GM18517 (cell line): Measurements from ENCODE around the gene NECTIN1.

Source experiments
- ATAC-seq: cut with Tn5 transposase; IDR thresholded peaks from one replicate; pipeline ENCODE4 v1.9.1; 2021; ENCODE audit warnings: mild to moderate bottlenecking, moderate library complexity; ENCODE audit not compliant: unreplicated experiment

Gene NECTIN1

DNA sequence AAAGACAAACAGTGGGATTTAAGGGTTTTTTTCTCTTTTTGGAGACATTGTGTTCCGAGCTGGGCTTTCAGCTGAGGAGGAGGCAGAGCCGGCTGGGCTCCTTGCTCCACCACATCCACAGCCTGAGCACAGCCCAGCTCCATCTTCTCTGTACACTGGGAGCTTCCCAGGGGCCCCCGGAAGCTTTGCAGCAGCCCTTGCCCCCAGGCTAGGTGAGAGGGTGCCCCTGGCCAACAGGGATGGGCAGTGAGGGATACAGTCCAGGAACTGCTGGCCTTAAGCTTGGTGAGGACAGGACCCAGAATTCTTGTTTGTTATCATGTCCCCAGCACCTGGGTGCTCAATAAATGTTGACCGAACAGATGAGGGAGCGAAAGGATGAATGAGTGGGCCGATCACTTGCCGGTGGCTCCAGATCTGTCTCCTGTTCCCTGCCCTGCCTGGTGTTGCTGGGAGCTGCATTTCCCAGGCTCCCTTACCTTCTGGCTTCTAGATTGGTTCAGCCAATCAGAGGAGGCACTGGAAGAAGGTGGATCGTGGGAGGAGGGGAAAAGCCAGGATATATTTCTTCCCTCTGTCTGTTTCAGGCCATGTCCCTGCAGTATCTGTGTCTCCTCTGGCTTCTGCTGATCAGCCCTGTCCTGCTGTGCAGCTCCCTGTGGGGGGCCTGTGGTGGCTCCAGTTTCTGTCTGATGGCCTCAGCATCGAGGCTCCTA, 26.5 kb upstream of the NECTIN1 start:
- ATAC-seq, result no peak

DNA sequence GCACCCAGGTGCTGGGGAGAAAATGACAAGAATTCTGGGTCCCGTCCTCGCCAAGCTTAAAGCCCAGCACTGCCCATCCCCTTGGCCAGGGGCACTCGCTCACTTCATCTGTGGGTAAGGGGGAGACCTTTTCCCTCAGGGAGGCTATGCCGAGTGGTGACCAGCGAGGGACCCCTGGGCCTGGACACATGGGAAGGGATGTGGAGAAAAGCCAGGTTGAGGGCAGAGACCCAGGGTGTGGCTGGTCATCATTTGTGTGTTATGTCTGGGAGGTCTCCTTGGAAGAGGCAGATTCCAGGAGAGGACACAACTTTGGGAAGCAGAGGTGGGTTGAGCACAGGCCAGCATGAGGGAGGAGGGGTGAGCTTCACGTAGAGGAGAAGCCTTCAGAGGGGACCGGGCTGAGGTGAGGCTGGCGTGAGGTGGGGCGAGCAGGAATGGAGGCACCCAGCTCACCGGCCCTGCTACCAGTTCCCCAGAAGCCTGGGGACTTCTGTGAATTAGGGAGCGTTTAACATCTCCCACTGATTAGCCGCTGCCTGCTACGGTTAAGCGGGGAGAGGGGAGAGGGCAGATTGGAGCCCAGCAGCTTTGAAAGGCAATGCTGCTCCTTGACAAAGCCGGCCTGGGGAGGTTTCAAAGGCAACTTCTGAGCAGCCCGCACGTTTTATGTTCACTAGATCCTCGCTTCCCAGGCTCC, 25.8 kb upstream of the NECTIN1 start:
- ATAC-seq, result no peak

DNA sequence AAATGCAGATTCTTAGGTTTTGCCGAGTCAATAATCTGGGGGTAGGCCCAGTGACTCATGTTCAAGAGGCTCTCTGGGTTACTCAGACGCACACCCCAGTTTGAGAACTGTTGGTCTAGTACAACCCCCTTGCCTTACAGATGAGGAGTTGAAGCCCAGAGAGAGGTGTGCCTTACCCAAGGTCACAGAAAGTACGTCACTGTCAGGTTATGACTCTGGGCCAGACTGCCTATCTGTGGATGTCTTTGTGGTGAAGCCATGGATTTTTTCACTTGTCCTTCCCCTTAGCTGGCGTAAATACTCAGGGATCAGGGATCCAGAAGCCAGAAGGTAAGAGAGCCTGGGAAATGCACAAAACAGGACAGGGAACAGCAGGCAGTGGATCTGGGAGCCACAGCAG, 25.2 kb upstream of the NECTIN1 start:
- no peak for ATAC-seq

DNA sequence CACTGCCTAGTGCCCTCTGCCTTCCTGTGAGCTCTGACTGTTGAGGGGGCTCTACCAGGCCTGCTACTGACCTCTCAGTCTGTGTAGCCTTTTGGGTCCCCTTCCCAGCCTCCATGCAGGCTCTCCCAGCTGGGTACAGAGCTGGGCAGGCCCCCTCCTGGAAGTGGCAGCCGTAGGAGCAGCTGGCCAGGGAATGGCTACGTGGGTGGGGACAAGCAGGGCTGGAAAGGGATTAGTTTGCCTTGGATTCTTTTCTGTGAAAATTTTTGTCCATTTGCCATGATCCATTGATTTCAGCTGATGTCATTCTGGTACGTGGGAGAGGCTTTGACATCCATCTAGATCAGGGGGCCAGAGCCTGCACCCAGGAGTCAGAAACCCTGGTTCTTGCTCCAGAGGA, 23.9 kb upstream of the NECTIN1 start:
- no peak for ATAC-seq

DNA sequence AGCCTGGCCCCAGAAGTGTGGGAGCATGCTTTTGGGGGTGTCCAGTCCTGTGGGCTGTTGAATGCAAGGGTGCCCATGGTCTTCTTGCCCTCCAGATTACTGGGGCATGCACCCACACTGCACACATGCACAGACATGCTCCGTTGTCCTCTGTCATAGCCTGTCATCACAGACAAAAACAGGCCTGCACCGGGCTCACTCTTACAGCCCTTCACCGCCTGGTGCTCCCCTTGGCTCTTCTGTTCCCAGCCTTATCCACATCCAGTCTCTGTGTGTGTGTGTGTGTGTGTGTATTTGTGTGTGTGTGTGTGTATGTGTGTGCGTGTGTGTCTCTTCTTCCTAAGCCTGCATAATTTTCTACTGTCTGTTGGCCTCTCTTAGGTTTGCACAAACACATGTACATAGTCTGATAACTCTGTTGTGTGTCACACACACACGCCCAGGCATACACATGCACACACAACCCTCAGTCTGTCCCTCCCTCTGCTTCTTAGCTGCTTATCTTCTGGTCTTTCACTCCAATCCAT, 23.4 kb upstream of the NECTIN1 start:
- no peak for ATAC-seq

DNA sequence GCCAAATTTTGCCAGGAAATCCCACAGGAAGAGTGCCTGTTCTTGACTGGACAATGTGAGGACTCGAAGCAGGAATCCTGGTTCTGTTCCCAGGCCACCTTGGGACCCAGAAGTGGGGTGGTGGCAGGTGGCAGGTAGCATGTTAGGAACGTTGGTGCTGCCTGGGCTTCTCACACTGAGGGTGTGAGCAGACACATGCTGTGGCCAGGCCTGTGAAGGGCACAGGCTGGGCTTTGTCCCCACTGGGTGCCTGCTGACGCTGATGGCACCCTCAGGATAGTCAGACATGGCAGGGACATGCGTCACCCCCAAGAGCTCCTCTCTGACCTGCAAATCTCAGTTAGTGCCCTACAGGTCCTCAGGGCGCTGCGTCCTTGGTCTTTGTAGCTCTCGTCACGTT, 21.1 kb upstream of the NECTIN1 start:
- no peak for ATAC-seq

DNA sequence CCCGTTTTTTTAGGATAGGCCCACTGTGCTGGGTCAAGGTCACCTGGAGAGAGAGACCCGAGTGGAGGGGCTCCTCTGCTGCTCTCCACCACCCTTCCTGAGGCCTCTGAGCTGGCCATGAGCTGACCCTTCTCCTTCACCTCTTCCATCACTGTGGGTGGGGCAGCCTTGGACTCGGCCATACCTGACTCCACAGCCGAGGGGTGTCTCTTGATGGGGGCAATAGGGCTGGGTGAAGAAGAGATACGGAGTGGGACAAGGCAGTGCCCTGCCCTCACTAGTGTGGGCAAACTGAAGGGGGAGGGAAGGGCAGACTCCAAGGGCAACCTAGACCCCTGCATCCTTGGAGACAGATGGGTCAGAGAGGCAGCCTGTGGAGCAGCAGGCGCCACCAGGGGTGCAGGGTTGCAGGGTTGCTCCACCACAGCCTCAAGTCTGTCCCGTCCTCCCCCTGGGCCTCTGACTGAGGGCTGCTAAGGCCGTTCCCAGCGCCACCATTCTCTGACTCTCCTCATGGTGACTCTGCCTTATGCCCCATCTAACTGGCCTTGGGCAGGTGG, 20.1 kb upstream of the NECTIN1 start:
- no peak for ATAC-seq

DNA sequence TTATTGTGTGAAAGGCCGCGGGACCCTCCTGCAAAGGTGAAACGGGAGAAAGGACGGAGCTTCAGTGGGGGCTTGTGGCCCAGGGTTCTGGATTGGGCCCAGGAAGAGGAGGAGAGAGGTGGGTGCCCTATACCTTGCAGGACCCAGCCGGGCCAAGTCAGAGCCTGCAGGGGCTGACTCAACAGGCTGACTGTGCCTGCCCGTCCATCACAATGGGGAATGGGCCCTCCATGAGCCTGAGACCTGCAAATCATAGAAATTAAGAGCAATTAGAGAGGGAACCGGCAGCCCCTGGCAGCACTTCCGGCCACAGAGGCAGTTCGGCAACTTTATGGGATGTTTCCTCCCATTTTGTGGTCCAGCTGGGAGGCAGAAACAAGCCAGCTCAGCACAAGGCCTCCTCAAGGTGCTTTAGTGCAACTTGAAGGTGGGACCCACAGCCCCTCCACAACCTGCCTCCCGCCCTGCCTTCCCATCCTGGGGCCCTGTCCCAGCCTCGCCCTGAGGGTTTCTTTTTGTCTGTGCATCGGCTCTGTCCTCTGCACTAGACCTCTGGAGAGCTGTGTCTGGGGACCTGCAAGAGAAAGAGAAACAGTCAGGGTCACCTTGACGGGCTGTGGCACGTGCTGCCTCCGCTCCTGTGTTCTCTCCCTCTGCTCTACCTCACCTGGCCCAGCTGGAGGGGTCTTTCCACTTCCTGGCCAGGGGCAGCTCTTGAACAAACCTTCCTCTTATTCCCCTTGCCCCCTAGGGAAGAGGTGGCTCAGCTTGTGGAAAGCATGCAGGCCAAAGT, 19.1 kb upstream of the NECTIN1 start:
- ATAC-seq, result no peak

DNA sequence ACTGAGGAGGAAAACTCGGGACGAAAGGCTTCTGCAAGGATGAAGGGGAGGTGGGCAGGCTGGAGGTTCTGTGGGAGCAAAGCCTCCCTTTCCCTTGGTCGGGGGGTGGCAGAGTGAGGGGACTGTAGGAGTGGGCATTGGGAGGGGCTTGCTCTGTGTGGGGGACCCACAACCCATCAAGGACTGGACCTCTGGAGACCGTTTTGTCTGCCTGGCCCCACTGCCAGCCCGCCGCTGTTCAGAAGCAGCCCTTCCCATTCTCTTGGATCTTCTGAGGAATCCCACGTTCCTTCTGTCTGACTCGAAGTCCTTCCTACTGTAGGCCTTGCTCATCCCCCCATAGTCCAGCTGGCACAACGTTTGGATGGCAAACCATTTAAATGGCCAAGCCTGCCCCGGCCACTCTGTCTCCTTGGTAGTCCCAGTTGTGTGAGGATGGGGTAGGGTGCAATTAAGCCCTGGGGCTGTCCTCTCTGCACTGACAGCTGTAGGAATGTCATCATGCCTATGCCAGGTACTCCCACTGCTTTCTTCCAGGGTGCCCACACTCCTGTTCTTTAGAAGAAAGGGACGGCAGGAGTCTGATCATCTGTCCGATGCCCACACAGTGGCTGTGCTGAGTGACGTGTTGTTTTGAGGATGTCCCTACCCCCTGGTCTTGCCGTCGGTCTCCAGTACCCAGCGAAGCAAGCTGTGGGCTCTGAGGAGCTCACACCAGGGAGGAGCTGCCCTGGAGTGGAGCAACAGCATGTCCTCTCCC, 17.0 kb upstream of the NECTIN1 start:
- no peak for ATAC-seq

DNA sequence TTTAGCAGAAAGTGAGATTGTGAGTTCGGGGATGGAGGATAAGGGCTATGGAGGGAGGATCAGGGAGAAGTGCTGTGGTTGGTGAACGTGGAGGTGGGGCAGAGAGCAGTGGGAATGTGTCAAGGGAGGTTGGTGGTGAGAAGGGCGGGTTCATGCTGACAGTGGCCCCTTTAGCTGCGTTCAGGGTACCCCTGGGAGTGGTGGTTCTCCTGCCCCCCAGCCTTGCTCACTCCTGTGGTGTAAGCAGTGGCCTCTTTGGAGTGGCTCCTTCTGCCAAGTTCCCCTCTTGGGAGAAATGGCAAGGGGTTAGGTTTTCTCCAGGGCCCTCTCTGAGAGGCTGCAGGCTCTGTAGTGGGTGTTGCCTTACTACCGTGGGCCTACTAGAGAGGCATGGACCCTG, 16.1 kb upstream of the NECTIN1 start:
- no peak for ATAC-seq

DNA sequence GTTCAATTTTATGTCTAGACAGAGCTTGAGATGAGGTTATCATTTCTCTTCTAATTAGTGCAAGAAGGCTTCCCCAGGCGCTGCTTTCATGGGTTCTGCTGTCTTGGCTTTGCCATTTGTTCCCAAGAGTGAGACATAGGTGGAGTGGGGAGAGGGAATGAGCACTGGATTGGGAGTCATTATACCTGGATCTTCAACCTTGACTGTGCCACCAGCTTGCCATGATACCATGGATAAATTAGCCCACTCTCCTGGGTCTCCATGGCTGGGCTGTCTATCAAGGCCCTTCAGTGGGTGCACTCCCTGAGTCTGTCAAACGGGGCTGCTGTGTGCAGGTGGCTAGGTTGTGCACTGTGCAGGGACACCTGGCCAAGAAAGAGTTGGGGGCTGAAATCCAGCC, 15.6 kb upstream of the NECTIN1 start:
- no peak for ATAC-seq

DNA sequence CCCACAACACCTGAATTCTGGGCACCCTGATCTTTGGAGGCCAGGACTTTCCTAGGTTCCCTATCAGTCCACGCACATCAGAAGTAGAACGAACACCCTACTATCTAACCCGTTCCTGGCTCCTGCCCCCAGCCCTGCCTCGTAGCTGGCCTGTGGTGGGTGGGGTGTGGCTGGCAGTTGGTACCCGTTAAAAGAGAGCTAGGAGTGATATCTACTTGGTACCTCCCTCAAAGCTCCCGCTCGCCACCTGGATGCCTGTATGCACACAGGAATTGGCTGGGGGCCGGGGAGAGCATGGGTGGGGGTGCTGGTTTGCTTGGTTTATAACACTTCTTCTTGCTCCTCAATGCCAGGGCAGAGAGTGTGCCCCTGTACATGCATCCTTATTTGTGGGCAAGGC, 14.0 kb upstream of the NECTIN1 start:
- ATAC-seq, result no peak

DNA sequence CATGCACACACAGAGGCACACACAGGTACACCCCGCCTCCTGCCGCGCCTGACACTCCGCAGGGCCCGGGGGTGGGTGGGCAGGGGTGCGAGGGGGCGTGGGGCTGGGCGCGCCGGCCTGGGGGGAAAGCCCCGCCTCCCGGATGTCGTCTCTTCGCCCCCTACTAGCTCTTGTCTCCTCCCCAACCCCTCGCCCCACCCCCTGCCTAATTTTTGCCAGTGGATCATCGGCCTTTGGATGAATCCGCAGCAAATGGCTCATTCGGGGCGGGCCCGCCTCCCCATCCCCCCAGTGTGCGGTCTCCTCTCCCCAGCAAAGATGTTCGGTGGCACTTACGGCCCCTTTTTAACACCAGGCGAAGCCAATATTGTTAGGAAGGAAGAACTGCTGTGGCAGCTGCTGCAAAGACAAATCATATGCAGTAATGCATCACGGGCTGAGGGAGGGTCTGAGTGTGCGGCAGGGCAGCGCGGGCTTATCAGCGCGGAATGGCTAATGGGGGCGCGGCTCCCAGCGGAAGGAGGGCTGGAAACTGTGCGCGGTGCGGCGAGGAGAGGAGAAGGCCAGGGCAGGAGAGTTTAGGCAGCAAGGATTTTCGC, 13.4 kb upstream of the NECTIN1 start:
- ATAC-seq, result no peak

DNA sequence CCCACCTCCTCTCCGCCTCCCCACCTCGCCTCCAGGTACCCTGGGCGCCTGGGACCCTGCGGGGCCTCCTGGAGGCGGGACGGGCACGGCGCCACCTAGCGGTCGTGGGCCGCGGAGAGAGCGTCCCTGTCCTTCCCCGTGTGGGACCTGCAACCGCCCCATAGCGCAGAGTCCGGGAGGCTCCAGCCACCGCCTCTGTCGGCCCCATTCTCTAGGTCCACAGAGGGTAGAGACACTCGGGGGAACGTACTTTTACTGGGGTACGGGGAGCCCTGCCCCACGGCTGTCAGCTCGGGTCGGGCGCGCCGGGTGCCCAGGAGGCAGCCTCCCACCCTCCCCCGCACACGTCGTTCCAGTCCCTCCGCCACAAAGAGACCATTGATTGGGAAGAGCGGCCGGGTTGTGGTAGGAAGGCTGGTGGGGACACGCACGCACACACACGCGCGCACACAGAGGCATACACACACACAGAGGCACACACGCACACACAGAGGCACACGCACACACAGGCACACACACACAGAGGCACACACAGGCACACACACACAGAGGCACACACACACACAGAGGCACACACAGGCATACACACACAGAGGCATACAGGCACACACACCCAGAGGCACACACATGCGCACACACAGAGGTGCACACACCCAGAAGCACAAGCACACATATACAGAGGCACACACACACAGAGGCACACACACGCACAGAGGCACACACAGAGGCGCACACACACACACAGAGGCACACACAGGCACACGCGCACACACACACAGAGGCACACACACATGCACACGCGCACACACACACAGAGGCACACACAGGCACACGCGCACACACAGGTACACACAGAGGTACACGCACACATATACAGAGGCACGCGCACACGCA, 12.6 kb upstream of the NECTIN1 start:
- no peak for ATAC-seq

DNA sequence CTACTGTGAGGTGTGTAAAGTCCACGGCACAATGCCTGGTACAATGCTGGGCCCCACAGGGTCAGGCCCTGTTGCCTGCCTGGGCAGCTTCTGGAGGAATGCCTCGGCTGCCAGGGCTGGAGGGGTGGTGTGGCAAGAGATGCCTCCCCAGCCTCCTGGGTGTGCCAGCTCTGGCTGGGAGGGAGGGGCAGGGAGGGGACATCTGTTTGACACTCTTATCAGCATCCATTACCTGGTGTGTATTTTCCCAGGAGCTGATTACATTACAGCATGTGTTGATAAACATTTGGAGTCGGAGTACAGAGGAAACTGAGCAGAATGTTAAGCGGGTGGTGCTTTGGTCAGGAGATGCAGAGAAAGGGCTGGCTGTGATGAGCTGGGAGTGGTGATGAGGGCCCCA, 11.0 kb upstream of the NECTIN1 start:
- ATAC-seq, result no peak

DNA sequence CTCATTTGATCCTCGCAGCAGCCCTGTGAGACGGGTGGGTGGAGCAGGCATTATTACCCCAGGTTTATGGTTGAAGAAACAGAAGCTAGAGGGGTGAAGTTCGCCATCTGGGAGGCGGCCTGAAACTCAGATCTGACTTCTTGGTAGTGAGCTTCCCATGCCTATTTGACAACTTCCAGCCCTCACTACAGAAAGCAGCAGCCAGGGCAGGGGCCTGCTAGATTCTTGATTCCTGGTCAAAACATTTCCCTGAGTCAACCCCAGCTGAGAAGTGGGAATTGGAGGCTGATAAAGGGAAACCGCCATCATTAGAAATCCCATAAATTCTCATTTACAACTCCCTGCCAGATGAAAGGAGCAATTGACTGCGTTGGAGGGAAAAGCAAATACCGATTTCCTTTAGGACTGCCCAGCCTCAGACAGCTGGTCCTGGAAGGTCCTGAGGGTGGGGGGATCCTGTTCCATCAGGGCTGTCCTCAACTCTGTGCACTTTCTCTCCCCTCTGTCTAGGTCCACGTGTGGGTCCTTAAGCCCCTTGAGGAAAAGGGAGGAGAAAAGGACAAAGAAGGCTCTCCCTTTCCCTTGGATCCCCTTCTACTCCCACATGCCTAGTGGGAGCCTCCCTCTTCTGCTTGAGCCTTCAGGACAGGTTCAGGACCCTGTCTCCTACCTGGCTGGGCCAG, 10.2 kb upstream of the NECTIN1 start:
- no peak for ATAC-seq

DNA sequence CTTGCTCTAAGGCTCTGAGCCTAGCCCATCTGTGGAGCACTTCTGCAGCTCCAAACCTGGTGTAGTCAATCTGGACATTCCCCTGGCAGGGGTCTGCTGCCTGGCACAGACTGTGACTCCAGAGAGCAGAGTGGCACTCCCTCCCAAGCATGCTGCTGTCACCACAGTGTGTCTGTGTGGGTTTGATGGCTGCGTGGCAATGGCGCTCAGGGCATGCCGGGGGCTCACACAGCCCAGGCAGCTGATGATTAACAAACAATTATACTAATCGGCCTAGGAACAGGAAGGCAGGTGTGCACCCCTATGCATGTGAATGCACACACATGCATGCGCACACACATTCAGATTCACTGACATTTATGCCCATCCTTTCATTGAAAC, 9.0 kb upstream of the NECTIN1 start:
- ATAC-seq, result no peak

DNA sequence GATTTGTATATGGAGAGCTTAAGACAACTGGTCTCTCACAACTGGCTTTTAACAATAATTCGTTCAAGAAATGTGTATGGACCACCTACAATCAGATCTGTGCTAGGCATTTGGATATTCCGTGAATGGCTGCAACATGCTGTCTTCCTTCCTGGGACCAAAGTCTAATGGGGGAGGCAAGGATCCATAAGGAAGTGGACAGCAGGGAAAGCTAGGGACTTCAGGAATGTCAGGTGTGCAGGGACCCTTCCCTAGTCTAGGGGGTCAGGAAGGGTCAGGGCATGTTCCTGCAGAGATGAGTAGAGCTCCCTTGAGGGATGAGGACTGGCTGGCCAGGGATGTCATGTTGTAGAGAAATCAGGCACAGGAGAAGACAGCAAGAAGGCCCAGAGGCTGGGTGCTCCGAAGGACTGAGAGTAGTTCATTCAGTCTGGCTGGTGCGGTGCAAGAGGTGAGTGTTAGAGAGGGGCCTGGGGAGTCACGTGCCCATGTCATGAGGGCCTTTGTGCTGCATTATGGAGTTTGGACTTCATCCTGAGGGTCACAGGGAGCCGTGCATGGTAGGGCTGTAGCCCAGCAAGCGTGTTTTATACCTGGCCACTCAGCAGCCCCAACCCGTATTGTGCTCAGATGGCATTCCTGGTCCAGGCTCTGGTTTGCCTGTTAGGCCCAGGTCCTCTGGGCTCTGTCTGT, 8.5 kb upstream of the NECTIN1 start:
- ATAC-seq, result no peak
